Glutamatergic neuron (in vitro differentiated cells): Measurements from ENCODE around the gene BABAM2. TPM values are rescaled to one million over a fixed set of nuclear protein-coding genes. Genes with fewer than 3 reads are reported as not detected.

Source experiments
- DNase-seq: peaks from one replicate; pipeline ENCODE4 v3.0.0; 2022
- H3K27ac Mint-ChIP-seq: one replicate; pipeline ENCODE4 v1.8.0; 2020; ENCODE audit warnings: mild to moderate bottlenecking, mixed read lengths, inconsistent platforms; ENCODE audit not compliant: unreplicated experiment
- H3K27me3 Mint-ChIP-seq: one replicate; pipeline ENCODE4 v1.8.0; 2020; ENCODE audit warnings: mild to moderate bottlenecking, moderate library complexity, mixed read lengths, inconsistent platforms; ENCODE audit not compliant: unreplicated experiment
- H3K36me3 Mint-ChIP-seq: one replicate; pipeline ENCODE4 v1.8.0; 2020; ENCODE audit warnings: mild to moderate bottlenecking, mixed read lengths, inconsistent platforms; ENCODE audit not compliant: unreplicated experiment
- H3K4me1 Mint-ChIP-seq: one replicate; pipeline ENCODE4 v1.8.0; 2020; ENCODE audit warnings: mild to moderate bottlenecking, low read depth, mixed read lengths, inconsistent platforms; ENCODE audit not compliant: unreplicated experiment
- H3K4me3 Mint-ChIP-seq: one replicate; pipeline ENCODE4 v1.8.0; 2020; ENCODE audit warnings: mild to moderate bottlenecking, mixed read lengths, inconsistent platforms; ENCODE audit not compliant: unreplicated experiment
- H3K9me3 Mint-ChIP-seq: one replicate; pipeline ENCODE4 v1.8.0; 2020; ENCODE audit warnings: mild to moderate bottlenecking, moderate library complexity, mixed read lengths, inconsistent platforms; ENCODE audit not compliant: unreplicated experiment
- total RNA-seq: library from RNA; stranded (reverse); fragmentation: NEBNext Ultra II Directional; extraction: Animal tissue kit (Norgen Biotek cat#: 25700); gene quantifications from one replicate; pipeline ENCODE4 v1.2.1, GENCODE V29; 2021; ENCODE audit not compliant: unreplicated experiment
- TF ChIP-seq, protein P1 (sequence below): fragments of 200-600 bp; sonication (generic); IDR thresholded peaks from one replicate; pipeline ENCODE4 v1.5.0; 2021; ENCODE audit not compliant: partially characterized antibody, unreplicated experiment

Gene BABAM2
- total RNA-seq, 1 donor from 2014 or later: 29.9 TPM

DNA sequence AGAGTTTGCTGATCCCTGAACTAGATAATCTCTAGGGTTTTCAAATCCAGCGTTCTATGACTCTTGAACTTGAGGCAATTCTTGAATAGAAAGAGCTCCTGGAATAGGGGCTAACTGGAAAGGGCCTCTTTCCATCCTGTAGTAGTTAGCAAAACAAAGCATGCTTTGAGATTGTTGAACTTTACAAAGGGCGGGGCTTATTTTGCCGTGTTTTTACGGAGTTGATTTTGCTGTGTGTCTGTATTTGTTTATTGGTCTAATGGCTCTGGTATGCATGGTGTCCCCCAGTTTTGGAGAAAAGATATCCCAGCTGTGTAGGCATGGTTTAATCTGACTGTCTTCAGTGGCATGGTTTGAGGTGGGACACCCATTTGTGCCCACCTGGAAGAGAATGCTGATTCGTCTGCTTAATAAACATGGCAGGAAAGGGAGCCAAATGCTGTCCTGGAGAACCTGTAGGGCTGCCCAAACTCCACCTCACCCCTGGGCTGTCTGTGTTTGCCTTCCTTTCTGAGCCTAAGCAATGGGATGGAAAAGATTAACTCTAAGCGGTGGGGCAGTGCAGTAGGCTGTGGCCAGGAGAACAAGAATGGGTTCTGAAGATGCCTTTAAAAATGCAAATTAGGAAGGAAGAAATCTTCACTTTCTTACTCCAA, 428.1 kb downstream of the BABAM2 start:
- Mint-ChIP-seq H3K4me1 (peaks cover under 1% of the 10 kb centered on the region), H3K27me3 (peaks cover 2% of the 10 kb centered on the region), H3K36me3 (no peaks in the 10 kb centered on the region), H3K27ac (no peak overlapping the region), H3K9me3 (no peaks in the 10 kb centered on the region), H3K4me3 (no peak overlapping the region)
- no peak for DNase-seq
- TF ChIP-seq, protein P1, sequence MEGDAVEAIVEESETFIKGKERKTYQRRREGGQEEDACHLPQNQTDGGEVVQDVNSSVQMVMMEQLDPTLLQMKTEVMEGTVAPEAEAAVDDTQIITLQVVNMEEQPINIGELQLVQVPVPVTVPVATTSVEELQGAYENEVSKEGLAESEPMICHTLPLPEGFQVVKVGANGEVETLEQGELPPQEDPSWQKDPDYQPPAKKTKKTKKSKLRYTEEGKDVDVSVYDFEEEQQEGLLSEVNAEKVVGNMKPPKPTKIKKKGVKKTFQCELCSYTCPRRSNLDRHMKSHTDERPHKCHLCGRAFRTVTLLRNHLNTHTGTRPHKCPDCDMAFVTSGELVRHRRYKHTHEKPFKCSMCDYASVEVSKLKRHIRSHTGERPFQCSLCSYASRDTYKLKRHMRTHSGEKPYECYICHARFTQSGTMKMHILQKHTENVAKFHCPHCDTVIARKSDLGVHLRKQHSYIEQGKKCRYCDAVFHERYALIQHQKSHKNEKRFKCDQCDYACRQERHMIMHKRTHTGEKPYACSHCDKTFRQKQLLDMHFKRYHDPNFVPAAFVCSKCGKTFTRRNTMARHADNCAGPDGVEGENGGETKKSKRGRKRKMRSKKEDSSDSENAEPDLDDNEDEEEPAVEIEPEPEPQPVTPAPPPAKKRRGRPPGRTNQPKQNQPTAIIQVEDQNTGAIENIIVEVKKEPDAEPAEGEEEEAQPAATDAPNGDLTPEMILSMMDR: no peak

DNA sequence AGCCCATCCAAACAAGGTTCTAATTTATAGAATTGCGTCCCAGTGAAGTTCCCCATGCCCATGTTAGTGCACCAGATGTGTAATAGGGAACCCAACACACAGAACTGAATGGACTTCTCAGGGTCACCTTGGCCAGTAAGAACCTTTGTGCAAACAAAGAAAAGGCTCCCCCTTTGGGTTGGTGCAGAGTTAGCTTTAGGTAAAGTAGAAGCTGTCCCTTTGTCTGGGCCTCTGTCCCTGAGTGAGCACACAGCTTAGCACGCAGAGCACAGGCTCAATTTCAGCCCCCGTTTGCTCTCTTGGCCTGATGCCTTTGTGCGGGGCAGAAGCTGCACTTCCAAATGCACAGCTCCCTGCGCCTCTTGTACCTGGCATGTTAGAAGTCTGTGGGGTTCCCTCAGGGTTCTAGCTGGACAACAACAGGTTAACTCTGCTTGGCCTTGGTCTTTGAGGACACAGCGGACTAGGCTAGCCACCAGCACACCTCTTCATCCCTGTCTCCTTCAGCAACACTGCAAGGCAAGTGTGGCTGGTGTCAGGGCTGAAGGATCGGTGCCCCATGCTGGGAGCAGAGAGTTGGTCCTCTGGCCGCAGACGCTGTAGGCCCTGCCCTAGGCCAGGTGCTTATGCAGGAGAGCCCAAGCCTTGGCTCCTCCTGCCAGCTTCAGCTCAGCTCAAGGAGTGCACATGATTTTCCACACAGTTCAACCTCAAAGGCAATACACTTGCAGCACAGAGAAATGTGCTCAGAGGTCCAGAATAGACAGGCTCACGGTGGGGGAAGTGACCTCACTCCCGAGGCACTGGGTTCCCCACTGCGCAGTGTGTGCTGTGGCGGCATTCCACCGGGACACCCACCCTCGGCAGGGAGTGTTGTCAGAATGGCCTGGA, 428.8 kb downstream of the BABAM2 start:
- no peak overlapping the region for H3K27ac Mint-ChIP-seq
- TF ChIP-seq, protein P1: no peak
- no peaks in the 10 kb centered on the region for H3K36me3 Mint-ChIP-seq
- peaks cover 4% of the 10 kb centered on the region for H3K27me3 Mint-ChIP-seq
- peaks cover 2% of the 10 kb centered on the region for H3K4me1 Mint-ChIP-seq
- no peak for DNase-seq
- H3K4me3 Mint-ChIP-seq: no peak overlapping the region
- no peaks in the 10 kb centered on the region for H3K9me3 Mint-ChIP-seq

DNA sequence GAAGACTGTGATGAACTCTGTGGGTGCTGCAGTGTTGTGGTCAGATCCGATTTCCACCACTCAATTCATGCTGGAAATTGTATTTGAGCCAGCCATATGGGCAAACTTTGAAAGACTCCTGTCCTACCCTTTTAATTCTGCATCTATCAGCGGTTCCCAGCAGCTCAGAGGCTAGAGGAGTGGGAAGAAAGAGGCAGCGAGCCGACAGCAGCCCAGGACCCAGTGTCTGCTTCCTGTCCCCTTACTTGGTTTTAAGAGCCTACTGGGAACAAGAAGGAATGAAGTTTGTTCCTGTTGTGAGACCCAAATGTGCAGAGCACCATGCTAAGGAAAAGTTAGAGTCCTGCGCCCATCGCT, 429.5 kb downstream of the BABAM2 start:
- Mint-ChIP-seq H3K4me3 (no peak overlapping the region), H3K4me1 (peaks cover 3% of the 10 kb centered on the region), H3K36me3 (no peaks in the 10 kb centered on the region), H3K27me3 (peaks cover 4% of the 10 kb centered on the region), H3K9me3 (peaks cover under 1% of the 10 kb centered on the region), H3K27ac (no peak overlapping the region)
- DNase-seq: no peak
- TF ChIP-seq, protein P1: no peak

DNA sequence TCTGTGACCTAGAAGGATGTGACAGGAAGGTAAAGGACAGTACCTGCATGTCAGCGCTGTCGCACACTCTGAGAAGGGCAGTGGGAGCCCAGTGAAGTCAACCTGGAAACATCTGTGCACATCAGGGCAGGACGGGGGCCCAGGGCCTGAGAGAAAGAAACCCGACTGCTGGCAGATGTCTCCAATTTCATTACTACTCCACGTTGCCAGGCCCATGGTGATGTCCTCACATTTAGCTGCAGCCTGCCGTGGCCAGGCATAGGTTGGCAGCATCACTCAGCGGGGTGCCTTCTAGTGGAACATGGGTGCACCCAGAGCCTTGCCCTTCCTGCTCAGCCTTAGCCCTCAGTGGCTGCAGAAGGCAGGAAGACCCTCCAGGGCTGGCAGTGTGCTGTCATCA, 429.8 kb downstream of the BABAM2 start:
- TF ChIP-seq, protein P1: no peak
- Mint-ChIP-seq H3K27me3 (peaks cover 8% of the 10 kb centered on the region), H3K9me3 (peaks cover 3% of the 10 kb centered on the region), H3K4me3 (no peak overlapping the region), H3K4me1 (peaks cover 6% of the 10 kb centered on the region), H3K36me3 (no peaks in the 10 kb centered on the region), H3K27ac (no peak overlapping the region)
- no peak for DNase-seq

DNA sequence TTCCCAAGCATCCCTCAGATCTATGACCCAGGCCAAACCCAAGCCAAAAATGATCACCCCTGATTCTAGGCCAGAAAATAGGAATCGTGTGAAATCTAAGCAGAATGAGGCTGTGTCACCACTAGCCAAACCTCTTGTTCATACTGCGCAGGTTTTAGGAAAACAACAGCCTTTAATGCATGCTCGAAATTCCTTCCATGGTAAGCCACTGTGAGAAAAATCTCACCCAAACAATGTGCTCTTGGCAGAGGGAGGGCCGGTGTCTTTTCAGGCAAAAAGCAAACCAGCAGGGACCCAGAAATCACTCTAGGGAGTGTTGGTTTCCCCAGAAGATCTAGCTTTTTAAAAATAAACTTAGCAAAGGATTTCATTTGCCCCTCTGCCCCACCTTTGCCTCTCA, 430.9 kb downstream of the BABAM2 start:
- TF ChIP-seq, protein P1: no peak
- peaks cover 3% of the 10 kb centered on the region for H3K9me3 Mint-ChIP-seq
- no peak for DNase-seq
- peaks cover 8% of the 10 kb centered on the region for H3K27me3 Mint-ChIP-seq
- no peak overlapping the region for H3K27ac Mint-ChIP-seq
- H3K4me1 Mint-ChIP-seq: peaks cover 9% of the 10 kb centered on the region
- H3K36me3 Mint-ChIP-seq: no peaks in the 10 kb centered on the region
- no peak overlapping the region for H3K4me3 Mint-ChIP-seq
